Activated T-cell treated with anti-CD3 and anti-CD28 coated beads, Interleukin-2, amount 50 U/mL, for 4 hours (primary cell): ENCODE measurements around the gene PNPLA7. TPM values are rescaled to one million over a fixed set of nuclear protein-coding genes. Genes with fewer than 3 reads are reported as not detected.
"Not testable (repeated sequence)": the region's sequence is repeated elsewhere in the genome, so short reads cannot be mapped to it uniquely, and the experiment has no call there.

Experiments
- ATAC-seq, 2 donors: fragments of 200-7000 bp; cut with Tn5 transposase; one replicate each; pipeline ENCODE4 v1.10.0; 2021
- DNase-seq: peaks from one replicate; pipeline ENCODE4 v3.0.0-alpha.2; 2020
- H3K27me3 Mint-ChIP-seq: one replicate; pipeline ENCODE4 v1.8.0; 2021; ENCODE audit warnings: low read depth, mixed read lengths
- H3K36me3 Mint-ChIP-seq: one replicate; pipeline ENCODE4 v1.8.0; 2022; ENCODE audit warnings: mixed read lengths; ENCODE audit not compliant: insufficient read depth
- H3K4me1 Mint-ChIP-seq: one replicate; pipeline ENCODE4 v1.8.0; 2021; ENCODE audit warnings: low read depth, mixed read lengths
- H3K4me3 Mint-ChIP-seq: one replicate; pipeline ENCODE4 v1.8.0; 2021; ENCODE audit warnings: mild to moderate bottlenecking, moderate library complexity, mixed read lengths
- H3K9me3 Mint-ChIP-seq: one replicate; pipeline ENCODE4 v1.8.0; 2021; ENCODE audit warnings: mixed read lengths
- total RNA-seq, 3 donors: library from RNA; stranded (reverse); gene quantifications; one replicate each; pipeline ENCODE4 v1.2.1, GENCODE V29; 2021

The PNPLA7 gene
- total RNA-seq, 3 donors from 2014 or later: 1.3 to 1.9 (median 1.8) TPM

DNA sequence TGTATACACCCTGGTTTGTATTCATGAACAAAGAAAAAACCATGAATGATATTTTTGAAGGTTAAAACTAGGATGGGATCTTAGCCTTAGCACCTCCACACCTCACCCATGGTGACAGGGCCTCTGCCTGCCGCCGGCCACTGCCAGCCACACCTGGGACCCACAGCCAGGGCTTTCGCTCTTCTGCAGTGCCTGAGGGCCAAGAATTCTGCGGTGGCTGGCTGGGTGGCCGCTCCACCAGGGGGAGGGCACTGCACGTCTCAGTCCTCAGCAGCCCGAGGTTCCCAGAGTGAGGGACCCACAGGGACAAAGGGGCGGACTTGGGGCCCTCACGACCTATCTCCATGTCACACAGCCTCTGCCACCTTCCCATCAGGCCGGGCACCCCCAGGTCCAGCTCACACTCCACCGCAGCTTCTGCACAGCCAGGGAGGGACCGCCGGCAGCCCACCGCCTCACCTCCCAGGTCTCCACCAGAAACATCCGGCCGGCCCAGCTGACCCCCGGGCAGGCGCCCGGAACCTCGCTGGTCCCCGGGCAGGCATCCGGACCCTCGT, 134.1 kb downstream of the PNPLA7 start:
- Mint-ChIP-seq H3K36me3 (peaks cover 2% of the 10 kb centered on the region), H3K4me1 (peaks cover 5% of the 10 kb centered on the region), H3K4me3 (no peak overlapping the region), H3K9me3 (no peaks in the 10 kb centered on the region), H3K27me3 (no peaks in the 10 kb centered on the region)
- no peak for DNase-seq
- no peak for ATAC-seq

DNA sequence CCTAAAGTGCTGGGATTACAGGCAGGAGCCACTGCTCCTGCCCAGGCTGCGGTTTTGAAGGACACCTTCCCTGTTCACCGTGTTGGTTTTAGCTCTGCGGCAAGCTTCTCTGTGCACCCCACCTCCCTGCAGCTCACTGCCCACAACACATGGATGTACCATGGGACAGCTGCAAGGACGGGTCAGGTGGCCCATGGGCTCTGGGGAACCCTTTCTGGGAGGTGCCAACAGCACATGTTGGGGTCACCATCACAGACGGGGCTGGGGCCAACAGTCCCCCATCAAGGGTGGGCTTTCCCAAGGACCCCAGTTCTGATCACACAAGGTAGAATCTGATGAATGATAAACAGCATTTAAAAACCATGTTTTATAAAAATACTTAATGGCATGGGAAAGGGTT, 134.8 kb downstream of the PNPLA7 start:
- peaks cover 2% of the 10 kb centered on the region for H3K36me3 Mint-ChIP-seq
- ATAC-seq (no peak), DNase-seq (no peak)
- no peaks in the 10 kb centered on the region for H3K9me3 Mint-ChIP-seq
- no peaks in the 10 kb centered on the region for H3K27me3 Mint-ChIP-seq
- H3K4me1 Mint-ChIP-seq: peaks cover 6% of the 10 kb centered on the region
- no peak overlapping the region for H3K4me3 Mint-ChIP-seq

GRCh38 chr9:137412431-137412830, 137.8 kb downstream of the PNPLA7 start:
- DNase-seq (no peak), ATAC-seq (no peak)
- Mint-ChIP-seq H3K4me1 (peaks cover 8% of the 10 kb centered on the region), H3K27me3 (no peaks in the 10 kb centered on the region), H3K36me3 (peaks cover 2% of the 10 kb centered on the region), H3K9me3 (no peaks in the 10 kb centered on the region), H3K4me3 (no peak overlapping the region)

DNA sequence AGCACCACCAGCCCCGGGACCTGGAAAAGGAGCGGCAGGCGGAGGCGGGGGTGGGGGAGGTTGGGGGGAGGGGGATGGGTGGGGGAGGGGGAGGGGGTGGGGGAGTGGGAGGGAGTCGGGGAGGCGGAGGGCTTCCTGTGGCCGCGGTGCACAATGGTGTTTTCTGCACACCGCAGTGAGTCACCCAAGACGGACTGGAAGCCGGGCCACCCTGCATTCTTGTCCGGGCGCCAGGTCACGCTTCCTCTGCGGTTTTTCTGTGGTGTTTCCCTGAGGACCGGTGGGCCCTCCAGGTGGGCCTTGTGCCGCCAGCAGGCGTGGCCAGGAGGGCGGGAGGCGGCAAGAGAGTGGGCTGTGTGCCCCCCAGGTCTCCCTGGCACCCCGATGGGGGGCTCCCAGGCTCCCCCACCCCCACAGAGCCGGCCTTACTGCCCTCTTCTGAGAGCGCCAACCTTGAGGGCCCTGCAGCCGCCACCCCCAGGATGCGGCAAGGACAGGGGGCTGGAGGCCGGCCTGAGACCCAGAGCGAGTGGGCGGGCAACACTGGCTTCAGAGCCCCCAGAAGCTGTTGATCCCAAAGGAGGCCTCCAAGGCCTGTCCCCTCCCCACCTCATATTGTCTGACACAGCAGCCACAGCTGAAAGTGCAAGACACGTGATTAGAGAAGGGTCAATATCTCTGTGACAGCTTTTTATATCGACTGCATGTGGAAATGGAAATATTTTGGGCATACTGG, 138.4 kb downstream of the PNPLA7 start:
- Mint-ChIP-seq H3K9me3 (no peaks in the 10 kb centered on the region), H3K4me1 (peaks cover 8% of the 10 kb centered on the region), H3K36me3 (peaks cover 2% of the 10 kb centered on the region), H3K4me3 (no peak overlapping the region), H3K27me3 (no peaks in the 10 kb centered on the region)
- DNase-seq (no peak), ATAC-seq (no peak)

DNA sequence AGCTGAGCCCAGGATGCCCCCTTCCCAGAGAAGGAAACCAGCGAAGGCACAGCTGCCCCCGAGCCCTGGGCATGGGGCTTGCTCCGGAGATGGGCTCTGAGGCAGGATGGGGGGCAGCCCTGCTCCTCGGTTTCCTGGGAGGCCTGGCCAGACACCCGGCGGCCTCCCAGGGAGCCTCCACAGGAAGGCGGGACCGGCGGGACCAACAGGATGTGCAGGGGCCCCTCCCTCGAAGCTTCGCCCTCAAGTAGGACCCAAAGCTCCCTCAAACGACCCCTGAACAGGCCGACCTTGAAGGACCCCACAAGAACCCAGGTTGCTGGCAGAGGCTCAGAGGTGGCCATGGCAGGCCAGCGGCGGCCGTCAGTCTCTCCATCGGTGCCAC, 138.9 kb downstream of the PNPLA7 start:
- peaks cover 2% of the 10 kb centered on the region for H3K36me3 Mint-ChIP-seq
- no peak for ATAC-seq
- no peak for DNase-seq
- no peak overlapping the region for H3K4me3 Mint-ChIP-seq
- H3K4me1 Mint-ChIP-seq: peaks cover 8% of the 10 kb centered on the region
- no peaks in the 10 kb centered on the region for H3K27me3 Mint-ChIP-seq
- H3K9me3 Mint-ChIP-seq: no peaks in the 10 kb centered on the region

DNA sequence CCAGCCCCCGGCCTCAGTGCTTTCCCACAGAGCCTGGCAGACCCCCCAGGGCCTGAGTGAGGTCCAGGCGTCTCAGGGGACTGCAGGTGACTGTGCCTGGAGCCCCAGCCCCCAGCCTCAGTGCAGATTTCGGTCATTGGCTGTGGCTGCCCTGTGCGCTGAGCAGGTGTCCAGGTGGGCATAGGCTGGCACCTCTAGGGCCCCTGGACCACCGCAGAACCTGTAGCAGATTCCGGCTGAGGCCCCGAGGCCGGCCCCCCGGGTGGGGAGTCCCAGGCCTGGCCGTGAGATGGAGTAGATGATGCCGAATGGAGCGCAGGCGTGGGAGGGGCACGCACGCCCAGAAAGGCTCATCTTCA, 139.3 kb downstream of the PNPLA7 start:
- H3K27me3 Mint-ChIP-seq: no peaks in the 10 kb centered on the region
- H3K9me3 Mint-ChIP-seq: no peaks in the 10 kb centered on the region
- H3K4me3 Mint-ChIP-seq: no peak overlapping the region
- H3K36me3 Mint-ChIP-seq: peaks cover 2% of the 10 kb centered on the region
- DNase-seq (no peak), ATAC-seq (no peak)
- H3K4me1 Mint-ChIP-seq: peaks cover 10% of the 10 kb centered on the region

DNA sequence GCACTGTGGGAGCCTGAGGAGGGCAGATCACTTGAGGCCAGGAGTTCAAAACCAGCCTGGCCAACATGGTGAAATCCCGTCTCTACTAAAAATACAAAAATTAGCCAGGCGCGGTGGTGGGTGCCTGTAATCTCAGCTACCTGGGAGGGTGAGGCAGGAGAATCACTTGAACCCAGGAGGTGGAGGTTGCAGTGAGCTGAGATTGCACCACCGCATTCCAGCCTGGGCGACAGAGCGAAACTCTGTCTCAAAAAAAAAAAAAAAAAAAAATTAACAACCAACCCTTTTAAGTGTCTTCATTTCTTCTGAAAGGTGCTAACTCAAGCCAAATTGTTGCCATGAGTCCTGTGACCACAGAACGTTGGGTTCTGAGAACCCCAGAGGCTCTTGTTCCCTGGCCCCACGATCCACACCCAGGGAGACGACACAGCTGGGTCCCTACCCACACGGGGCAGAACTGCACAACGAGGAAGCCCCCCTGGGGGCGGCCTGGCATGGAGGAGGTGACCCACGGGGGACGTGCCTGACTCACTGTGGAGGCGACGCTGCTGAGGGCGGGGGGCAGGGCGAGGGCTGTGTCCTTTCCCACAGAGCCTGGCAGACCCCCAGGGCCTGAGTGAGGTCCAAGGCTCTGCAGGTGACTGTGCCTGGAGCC, 139.8 kb downstream of the PNPLA7 start:
- not testable (repeated sequence) for H3K9me3 Mint-ChIP-seq, DNase-seq, H3K27me3 Mint-ChIP-seq, H3K4me3 Mint-ChIP-seq, H3K36me3 Mint-ChIP-seq, ATAC-seq
- peaks cover 10% of the 10 kb centered on the region for H3K4me1 Mint-ChIP-seq

Other genes starting within 250 kb of the PNPLA7 start
- 10 to 100 TPM in 2 of 3 donors, 1 to 10 TPM in 1; 7.6 to 15.6 (median 11.6) TPM for gene NRARP, start 248.1 kb downstream of the PNPLA7 start, total RNA-seq
- 1 to 10 TPM; 1.7 to 2.8 (median 2.5) TPM for gene EXD3, start 127.2 kb downstream of the PNPLA7 start, total RNA-seq
- under 1 TPM; 0.34 to 0.82 (median 0.46) TPM for gene NOXA1, start 127.0 kb downstream of the PNPLA7 start, total RNA-seq
- gene ENTPD8, start 109.0 kb downstream of the PNPLA7 start, total RNA-seq: not detected
- 10 to 100 TPM; 69.5 to 89.1 (median 87.7) TPM for gene NSMF, start 91.1 kb downstream of the PNPLA7 start, total RNA-seq
- gene MRPL41, start 1.5 kb upstream of the PNPLA7 start, total RNA-seq: 10 to 100 TPM; 81.6 to 99.0 (median 86.3) TPM
- gene DPH7, start 28.5 kb upstream of the PNPLA7 start, total RNA-seq: 10 to 100 TPM; 34.1 to 37.7 (median 35.2) TPM
- gene ZMYND19, start 40.1 kb upstream of the PNPLA7 start, total RNA-seq: 100 to 1,000 TPM in 2 of 3 donors, 10 to 100 TPM in 1; 98.6 to 122 (median 106) TPM
- 10 to 100 TPM; 27.5 to 39.3 (median 33.8) TPM for gene ARRDC1, start 55.3 kb upstream of the PNPLA7 start, total RNA-seq
- gene EHMT1, start 68.6 kb upstream of the PNPLA7 start, total RNA-seq: 10 to 100 TPM; 76.6 to 79.1 (median 78.1) TPM